Measurements from ENCODE around the gene SLC25A13.
"Not testable (repeated sequence)": the region's sequence is repeated elsewhere in the genome, so short reads cannot be mapped to it uniquely, and the experiment has no call there.

SLC25A13 gene, protein sequence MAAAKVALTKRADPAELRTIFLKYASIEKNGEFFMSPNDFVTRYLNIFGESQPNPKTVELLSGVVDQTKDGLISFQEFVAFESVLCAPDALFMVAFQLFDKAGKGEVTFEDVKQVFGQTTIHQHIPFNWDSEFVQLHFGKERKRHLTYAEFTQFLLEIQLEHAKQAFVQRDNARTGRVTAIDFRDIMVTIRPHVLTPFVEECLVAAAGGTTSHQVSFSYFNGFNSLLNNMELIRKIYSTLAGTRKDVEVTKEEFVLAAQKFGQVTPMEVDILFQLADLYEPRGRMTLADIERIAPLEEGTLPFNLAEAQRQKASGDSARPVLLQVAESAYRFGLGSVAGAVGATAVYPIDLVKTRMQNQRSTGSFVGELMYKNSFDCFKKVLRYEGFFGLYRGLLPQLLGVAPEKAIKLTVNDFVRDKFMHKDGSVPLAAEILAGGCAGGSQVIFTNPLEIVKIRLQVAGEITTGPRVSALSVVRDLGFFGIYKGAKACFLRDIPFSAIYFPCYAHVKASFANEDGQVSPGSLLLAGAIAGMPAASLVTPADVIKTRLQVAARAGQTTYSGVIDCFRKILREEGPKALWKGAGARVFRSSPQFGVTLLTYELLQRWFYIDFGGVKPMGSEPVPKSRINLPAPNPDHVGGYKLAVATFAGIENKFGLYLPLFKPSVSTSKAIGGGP

GRCh38 chr7:96321658-96322372 lies at the start of gene SLC25A13:
Gene SLC25A13, minus strand, starts transcription at chr7:96322098. Its CDS starts 142 bp downstream, at chr7:96321956.
- DNase-seq (ENCODE audit: low read depth), result peak; percentile 94
- TF ChIP-seq, protein P1, sequence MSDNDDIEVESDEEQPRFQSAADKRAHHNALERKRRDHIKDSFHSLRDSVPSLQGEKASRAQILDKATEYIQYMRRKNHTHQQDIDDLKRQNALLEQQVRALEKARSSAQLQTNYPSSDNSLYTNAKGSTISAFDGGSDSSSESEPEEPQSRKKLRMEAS (IDR thresholded peaks at IDR 0.05; ENCODE audit: low read depth, low read length), result peak; percentile 97
- TF ChIP-seq, protein P2, sequence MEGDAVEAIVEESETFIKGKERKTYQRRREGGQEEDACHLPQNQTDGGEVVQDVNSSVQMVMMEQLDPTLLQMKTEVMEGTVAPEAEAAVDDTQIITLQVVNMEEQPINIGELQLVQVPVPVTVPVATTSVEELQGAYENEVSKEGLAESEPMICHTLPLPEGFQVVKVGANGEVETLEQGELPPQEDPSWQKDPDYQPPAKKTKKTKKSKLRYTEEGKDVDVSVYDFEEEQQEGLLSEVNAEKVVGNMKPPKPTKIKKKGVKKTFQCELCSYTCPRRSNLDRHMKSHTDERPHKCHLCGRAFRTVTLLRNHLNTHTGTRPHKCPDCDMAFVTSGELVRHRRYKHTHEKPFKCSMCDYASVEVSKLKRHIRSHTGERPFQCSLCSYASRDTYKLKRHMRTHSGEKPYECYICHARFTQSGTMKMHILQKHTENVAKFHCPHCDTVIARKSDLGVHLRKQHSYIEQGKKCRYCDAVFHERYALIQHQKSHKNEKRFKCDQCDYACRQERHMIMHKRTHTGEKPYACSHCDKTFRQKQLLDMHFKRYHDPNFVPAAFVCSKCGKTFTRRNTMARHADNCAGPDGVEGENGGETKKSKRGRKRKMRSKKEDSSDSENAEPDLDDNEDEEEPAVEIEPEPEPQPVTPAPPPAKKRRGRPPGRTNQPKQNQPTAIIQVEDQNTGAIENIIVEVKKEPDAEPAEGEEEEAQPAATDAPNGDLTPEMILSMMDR (IDR thresholded peaks at IDR 0.05; ENCODE audit: low read depth, low read length), result no peak
- TF ChIP-seq MYC (IDR thresholded peaks at IDR 0.05; ENCODE audit: low read depth, low read length) (peak; percentile 67), POLR2A (IDR thresholded peaks at IDR 0.05; ENCODE audit: extremely low read depth, insufficient read length) (peak; percentile 48)
- H3K4me3 ChIP-seq (ENCODE audit: low read depth, low read length), result peak within 1 kb of the TSS; percentile 83

- not testable (repeated sequence) for H3K4me3 ChIP-seq (ENCODE audit: low read depth, low read length); DNase-seq (ENCODE audit: low read depth)
Measured at GRCh38 chr7:96365916-96366315, 44.0 kb upstream of the SLC25A13 start.

DNA sequence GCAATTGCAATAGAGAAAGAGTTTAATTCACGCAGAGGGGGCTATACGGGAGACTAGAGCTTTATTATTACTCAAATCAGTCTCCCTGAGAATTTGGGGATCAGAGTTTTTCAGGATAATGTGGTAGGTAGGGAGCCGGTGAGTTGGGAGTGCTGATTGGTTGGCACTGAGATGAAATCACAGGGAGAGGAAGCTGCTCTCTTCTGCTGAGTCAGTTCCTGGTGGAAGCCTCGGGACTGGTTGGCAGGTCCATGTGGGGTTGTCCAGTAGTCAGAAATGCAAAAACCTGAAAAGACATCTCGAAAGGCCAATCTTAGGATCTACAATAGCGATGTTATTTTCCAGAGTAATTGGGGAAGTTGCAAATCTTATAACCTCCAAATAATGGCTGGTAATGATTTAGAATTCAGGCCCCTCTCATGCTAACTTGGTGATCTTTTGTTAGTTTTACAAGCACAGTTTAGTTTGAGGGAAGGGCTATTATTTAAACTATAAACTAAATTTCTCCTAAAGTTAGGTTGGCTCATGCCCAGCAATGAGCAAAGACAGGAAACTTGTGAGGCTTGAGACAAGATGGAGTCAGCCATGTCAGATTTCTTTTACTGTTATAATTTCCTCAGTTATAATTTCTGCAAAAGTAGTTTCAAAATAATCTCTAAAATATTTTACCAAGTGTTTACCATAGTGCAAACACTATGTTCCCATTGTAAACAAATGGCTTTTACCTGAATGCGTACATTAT lies 39.4 kb upstream of the SLC25A13 start:
- TF ChIP-seq, protein P2 (IDR thresholded peaks at IDR 0.05; ENCODE audit: low read depth, low read length), result no peak
- TF ChIP-seq POLR2A (IDR thresholded peaks at IDR 0.05; ENCODE audit: extremely low read depth, insufficient read length) (no peak), MYC (IDR thresholded peaks at IDR 0.05; ENCODE audit: low read depth, low read length) (no peak)
- TF ChIP-seq, protein P1 (IDR thresholded peaks at IDR 0.05; ENCODE audit: low read depth, low read length), result no peak
- no peak for DNase-seq (ENCODE audit: low read depth)
- H3K4me3 ChIP-seq (ENCODE audit: low read depth, low read length), result no peak overlapping the region

DNA sequence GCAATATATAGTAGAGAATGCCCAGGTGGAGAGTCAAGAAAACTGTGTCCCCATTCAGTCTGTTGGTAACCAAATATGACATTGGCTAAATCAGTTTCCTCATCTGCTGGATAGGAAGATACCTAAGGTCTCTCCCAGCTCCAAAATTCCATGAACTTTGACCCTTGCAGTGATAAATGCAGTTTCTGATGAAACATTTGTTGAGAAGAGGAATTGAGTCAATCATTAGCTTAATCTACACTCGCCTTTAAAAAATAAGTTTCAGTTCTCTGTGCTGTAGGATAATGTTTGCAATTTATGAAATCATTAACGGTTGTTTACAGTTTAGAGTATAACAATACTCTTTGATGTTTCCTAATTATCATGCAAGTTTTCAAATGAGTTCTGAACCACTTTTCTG lies 38.0 kb upstream of the SLC25A13 start:
- DNase-seq (ENCODE audit: low read depth), result no peak
- no peak for TF ChIP-seq POLR2A (IDR thresholded peaks at IDR 0.05; ENCODE audit: extremely low read depth, insufficient read length)
- no peak for TF ChIP-seq MYC (IDR thresholded peaks at IDR 0.05; ENCODE audit: low read depth, low read length)
- TF ChIP-seq, protein P2 (IDR thresholded peaks at IDR 0.05; ENCODE audit: low read depth, low read length), result no peak
- TF ChIP-seq, protein P1 (IDR thresholded peaks at IDR 0.05; ENCODE audit: low read depth, low read length), result no peak
- no peak overlapping the region for H3K4me3 ChIP-seq (ENCODE audit: low read depth, low read length)

DNA sequence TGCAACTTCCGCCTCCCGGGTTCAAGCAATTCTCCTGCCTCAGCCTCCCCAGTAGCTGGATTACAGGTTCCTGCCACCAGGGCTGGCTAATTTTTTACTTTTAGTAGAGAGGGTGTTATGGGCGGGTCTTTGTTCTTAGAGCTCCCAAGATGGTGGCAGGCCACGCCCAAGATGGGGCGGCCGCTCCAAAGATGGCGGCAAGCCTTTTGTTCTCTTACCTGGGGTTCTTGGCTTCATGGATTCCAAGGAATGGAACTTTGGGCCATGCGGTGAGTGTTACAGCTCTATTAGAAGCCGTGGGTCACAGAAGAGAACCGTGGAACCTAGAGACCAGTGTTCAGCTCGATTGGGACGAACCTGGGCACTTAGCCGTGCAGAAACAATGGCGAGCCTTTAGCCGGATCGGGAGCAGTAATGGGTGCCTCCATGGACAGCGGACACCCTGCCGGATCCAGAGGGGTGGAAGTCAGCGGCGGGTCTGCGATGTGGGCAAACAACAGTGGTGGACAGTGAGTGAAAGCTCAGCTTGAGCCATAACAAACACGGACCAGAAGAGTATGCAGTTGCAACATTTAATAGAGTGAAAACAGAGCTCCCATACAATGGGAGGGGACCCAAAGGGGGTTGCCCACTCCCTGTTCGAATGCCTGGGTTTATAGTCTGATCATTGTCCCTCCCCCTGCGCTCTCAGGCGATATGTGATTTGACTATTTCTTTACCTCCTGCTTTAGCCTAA lies 36.5 kb upstream of the SLC25A13 start:
- DNase-seq (ENCODE audit: low read depth); H3K4me3 ChIP-seq (ENCODE audit: low read depth, low read length): not testable (repeated sequence)

- TF ChIP-seq, protein P2 (IDR thresholded peaks at IDR 0.05; ENCODE audit: low read depth, low read length), result no peak
- no peak for TF ChIP-seq MYC (IDR thresholded peaks at IDR 0.05; ENCODE audit: low read depth, low read length)
- no peak for TF ChIP-seq POLR2A (IDR thresholded peaks at IDR 0.05; ENCODE audit: extremely low read depth, insufficient read length)
- TF ChIP-seq, protein P1 (IDR thresholded peaks at IDR 0.05; ENCODE audit: low read depth, low read length), result no peak
- no peak for DNase-seq (ENCODE audit: low read depth)
- no peak overlapping the region for H3K4me3 ChIP-seq (ENCODE audit: low read depth, low read length)
Measured at GRCh38 chr7:96355990-96356506, 34.1 kb upstream of the SLC25A13 start.
